NCI-H1694 treated with DMSO at 0.1 percent for 48 hours (cell line): ENCODE measurements around the gene SIGLEC1.

Experiments
- DNase-seq: peaks from one replicate; lab custom pipeline; 2025; lab: John Stamatoyannopoulos, UW

Gene SIGLEC1

DNA sequence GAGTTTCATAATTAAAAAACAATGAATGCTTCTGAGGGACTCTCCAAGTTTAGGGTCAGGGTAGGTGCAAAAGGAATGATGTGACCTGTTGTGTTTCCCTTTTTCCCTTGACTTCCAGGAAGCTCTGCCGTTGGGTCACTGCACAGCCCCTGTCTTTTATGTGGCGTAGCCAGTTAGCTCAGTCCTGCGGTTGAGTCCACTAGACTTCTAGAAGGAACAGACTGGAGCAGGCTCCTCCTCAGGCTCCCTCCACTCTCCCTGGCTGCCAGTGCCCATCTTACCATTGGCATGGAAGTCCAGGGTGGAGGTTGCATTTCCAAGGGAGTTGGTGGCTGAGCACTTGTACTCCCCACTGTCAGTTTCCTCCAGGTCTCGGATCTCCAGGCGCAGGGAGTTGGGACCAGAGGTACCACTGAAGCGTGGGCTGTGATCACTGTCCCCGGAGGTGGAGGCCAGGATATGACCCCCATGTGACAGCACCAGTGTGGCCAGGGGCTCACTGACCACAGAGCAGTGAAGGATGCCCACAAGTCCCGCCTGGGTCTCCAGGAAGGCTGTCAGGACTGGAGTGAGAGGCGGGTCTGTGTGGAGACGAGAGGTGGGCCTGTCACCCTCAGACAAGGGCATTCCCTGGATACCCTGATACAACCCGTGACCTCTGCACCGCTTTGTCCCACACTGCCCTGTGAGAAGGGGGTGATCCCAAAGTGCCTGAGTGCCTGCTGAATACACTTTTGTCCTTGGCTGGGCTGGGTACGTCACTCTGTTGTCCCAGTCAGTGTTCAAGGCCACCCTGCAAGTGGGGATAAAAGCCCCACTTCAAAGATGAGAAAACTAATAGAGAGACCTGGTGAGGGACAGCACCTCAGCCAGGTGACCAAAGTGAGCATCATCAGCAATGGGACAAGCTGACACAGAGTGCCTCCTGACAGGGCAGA is 11.1 kb downstream of the SIGLEC1 start:
- DNase-seq = no peak

DNA sequence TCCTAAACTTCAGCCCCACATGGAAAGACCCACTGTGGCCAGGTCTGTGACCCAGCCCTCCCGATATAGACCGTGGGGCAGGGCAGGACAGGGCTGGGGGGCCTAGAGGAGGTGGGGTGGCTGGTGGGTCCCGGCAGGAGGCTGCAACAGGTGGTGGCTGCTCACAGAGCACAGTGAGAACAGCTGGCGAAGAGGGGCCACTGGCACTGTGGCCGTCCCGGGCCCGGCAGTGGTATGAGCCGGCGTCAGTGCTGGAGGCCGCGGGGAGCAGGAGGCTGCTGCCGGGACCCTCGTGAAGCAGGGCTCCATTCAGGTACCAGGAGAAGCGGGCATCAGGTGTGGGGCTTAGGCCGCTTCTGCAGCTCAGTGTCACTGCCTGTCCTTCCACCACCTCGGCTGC is 13.4 kb downstream of the SIGLEC1 start:
- DNase-seq = no peak

DNA sequence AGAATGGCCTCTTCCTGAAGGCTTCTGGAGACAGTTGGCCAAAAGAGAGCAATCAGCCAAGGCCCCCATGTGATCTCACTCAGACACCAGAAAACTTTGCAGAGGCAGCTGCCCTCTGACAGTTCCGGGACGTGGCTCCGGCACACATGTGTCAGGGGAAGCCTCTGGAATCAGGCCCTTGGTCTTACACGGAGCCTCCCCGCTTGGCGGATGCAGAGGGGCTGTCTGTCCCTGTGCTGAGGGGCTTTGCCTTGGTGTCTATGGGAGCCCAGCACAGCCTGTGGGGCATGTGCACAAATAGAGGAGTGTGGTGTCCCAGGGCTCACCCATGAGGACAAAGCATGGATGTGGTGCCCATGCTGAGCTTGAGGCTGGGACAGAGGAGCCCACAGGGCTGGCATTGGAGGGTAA is 13.8 kb downstream of the SIGLEC1 start:
- no peak for DNase-seq

DNA sequence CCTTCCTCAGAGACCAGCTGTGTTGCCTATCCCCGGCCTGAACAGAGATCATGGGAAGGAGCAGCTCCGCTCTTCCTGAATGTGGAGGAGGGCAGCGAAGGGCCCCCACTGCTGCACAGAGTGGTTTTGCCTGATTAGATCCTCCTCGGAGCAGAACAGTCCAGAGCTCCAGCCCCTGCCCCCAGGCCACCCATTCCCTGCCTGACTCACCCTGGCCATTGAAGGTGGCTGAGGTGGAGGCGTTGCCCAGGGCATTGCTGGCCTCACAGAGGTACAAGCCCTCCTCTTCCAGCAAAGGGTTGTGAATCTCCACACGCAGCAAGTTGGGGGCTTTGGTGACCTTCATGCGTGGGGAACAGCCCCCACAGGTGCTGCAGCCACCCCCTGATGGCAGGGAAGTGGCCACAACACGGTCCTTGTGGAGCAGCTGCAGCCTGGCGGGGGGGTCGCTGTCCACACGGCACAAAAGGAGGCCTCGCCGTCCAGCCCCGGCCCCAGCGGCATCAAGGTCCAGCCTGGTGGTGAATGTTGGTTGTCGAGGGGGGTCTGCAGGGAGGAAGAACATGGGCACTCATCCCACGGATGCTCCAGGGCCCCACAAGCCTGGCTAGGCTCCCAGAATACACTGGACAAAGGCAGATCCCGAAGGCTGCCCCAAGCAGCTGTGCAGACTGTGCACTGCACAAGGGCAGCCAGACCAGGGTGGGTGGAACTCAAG is 14.7 kb downstream of the SIGLEC1 start:
- DNase-seq = no peak

DNA sequence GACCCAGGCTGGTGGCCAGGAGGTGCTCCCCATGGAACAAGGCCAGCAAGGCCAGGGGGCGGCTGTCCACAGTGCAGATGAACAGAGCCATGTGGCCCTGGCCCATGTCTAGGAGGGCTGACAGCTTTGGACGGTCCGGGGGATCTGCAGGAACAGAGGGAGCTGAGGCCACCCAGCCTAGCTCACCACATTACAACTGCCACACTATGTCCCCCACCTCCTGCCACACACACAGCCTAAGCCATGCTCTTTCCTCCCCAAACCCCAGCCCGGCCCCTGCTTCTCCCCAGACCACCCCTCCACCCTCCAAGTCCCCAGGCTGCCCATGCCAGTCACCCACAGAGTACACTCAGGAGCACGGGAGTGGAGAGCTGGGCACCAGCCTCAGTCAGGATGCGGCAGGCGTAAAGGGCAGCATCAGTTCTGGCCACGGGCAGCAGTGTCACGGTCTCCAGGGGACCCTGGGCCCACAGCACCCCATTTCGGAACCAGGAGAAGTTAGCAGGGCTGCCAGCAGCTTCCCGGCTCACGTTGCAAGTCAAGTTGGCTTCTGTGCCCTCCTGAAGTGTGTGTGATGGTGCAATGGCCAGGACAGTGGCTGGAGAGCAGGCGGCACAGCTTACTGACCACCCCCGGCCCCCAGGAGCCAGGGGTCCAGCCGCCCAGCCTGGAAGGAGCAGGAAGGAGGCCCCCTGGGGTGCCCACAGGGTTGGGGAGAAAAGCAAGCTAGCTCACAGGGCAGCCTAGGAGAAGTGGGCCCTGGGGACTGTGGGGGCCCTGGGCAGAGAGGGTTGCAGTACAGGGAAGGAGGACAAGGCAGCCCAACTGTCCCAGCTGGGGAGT is 15.4 kb downstream of the SIGLEC1 start:
- no peak for DNase-seq

DNA sequence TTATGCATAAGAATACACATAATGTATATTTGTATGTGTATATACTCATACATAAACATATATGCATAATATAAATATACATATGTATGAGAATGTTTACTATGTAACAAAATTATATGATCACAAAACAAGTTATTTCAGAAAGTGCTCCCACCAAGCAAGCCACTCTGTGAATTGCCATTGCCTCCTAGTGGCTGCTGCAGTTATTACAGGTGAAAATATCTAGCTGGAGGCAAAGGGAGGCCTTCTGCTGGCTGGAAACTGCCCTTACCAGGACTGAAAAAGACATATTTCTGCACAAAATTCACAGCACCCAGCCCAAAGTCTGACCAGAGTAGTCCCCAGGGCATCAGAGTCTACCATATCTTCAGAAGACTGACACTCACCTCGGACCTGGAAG is 16.2 kb downstream of the SIGLEC1 start:
- no peak for DNase-seq

DNA sequence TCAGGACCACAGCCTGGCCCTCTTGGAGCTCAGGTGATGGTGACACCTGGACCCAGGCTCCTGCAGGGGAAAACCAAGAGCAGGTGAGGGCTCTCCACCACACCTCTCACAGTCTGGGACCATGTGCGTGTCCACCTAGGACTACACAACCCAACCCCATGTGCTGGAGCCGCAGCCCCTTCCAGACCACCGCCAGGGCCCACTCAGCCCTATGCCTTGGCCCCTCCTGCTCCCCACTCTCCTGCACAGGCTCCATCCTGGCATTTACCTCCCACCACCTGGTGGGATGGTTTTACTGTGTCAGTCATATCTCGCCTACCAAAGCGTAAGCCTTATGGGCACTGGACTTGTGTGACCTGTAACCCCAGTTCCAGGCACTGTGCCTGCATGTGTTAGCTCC is 17.5 kb downstream of the SIGLEC1 start:
- DNase-seq = no peak

DNA sequence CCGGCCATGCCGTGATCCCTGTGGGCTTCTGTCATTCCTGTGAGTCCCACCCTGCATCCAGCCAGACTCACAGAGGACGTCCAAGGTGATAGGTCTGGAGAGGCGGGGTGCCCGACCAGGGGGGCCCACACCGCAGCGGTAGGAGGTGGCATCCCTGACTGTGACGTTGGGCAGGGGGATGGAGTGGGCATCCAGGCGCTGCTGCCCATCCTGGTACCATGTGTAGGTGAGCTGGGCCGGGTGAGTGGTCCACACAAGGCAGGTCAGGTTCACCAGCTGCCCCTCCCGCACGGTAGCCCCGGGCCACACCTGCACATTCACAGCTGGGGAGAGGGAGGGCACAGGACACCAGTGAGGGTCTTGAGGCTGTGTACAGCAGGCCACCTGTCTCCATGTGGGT is 19.0 kb downstream of the SIGLEC1 start:
- no peak for DNase-seq

DNA sequence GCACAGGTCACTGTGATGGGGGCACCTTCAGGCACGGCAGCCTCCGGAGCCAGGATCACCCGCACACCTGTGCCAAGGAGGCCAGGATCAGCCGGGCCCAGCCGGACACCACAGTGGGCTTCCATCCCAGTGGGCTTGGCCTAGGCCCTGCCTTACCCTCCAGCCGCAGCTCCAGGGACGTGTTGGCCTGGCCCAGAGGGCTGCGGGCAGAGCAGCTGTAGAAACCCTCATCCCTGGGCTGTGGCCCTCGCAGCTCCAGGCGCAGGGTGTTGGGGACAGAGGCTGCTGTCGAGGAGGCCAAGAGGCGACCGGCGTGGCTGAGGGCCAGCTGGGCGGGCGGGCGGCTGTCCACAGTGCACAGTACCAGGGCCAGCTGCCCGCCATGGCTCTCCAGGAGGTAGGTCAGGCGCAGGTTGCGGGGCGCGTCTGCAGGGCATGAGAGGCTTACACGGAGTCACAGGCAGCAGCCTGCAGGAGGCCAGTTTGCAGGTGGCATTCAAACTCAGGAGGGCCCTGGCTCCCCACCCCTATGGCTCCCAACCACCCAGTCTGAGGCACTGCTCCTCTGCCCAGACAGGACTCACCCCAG is 19.6 kb downstream of the SIGLEC1 start:
- no peak for DNase-seq

DNA sequence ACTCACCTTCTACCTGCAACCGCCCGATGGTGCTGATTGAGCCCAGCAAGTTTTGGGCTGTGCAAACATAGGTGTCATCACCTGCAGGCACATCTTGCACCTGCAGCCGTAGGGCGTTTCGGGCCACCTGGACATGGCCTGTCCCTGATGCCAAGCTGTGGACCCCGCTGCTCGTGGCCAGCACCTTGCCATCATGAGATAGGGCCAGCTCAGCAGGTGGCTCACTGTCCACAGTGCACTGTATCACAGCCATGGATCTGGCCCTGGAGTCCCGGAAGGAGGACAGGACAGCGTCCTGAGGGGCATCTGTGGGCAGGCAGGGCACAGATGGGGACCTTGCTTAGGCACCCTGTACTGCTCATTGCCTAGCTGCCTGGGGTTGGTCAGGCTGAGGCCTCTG is 20.5 kb downstream of the SIGLEC1 start:
- DNase-seq = no peak

DNA sequence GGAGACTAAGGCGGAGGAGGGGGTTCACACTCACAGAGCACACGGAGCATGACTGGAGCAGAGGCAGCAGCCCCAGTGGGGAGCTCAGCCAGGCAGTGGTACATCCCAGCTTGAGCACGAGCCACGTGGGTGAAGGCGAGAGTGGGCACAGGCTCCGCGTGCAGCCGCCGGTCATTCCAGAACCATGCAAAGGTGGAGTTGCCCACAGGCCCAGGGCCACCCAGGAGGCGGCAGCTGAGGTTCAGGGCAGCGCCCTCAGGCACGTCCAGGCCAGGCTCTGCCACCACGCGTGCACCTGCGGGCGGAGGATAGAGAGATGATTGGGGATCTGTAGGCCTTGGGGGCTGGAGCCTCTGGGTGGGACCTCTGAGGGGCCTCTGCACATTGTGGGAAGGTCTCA is 21.1 kb downstream of the SIGLEC1 start:
- DNase-seq = no peak

DNA sequence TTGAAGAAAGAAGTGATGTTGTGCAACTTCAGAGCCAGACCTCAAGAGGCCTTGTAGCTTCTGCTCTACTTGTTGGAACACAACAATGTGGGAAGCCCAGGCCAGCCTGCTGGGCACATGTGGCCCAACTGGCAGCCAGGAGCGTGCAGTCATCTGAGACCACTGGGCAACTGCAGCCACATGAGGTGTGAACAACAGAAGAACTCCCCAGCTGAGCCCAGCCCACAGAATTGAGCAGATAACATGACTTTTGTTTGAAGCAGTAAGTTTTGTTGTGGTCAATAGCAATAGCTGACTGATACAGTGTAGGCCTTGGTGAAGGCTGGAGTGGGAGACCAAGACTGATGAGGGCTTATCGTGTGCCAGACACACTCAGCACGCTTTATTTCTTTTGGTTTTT is 22.0 kb downstream of the SIGLEC1 start:
- no peak for DNase-seq

DNA sequence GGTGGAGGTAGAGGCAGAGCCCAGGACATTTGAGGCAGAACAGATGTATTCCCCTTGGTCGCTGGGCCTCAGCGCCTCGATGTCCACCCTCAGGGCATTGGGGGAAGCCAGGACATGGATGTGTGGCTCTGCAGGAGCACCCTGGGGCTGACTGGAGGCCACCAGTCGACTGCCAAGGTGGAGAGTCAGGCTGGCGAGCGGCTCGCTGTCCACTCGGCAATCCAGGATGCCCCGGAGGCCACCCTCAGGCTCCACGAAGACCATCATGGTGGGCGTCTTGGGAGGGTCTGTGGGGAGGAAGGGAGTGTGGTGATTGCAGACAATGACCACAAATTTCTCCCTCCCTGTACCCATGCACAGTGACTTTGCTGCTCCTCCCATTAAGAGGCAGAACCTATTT is 22.4 kb downstream of the SIGLEC1 start:
- DNase-seq = no peak

DNA sequence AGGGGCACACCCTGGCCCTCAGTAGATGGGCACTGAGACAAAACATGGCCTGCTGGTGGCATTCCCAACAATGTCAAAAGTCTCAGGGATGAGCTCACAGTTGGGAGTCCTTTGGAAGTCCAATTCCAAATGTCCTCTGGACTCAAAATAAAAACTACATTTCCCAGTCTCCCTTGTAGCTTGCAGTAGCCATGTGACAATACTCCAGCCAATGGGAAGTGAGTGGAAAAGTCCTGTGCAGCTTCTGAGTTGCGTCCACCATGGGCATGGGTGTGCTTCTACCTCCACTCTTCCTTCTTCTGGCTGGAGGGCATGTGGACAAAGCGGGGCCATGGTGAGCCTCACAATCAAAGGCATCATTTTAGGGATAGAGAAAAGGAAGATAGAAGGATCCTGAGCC is 24.7 kb downstream of the SIGLEC1 start:
- DNase-seq = no peak

DNA sequence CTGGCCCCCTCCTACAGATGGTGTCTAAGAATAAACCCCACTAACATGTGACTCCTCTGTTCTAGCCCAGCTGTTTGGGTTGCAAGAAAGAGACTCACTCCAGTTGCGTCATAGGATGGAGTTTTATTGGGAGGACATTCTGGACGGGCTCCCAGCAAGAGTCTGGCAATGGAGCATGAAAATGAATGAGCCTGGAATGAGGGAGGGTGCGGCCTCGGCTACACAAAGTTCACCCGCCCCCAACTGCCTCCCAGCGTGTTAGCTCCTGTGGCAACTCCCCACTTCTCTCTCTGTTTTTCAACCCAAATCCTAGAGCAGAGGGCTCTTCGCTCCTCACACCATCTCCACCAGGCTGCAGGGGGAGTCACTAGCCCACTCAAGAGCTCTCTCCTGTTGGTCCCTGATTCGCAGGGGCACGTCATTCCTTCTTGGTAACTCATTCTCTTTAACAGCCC is 25.5 kb downstream of the SIGLEC1 start:
- peak; percentile 54 for DNase-seq

DNA sequence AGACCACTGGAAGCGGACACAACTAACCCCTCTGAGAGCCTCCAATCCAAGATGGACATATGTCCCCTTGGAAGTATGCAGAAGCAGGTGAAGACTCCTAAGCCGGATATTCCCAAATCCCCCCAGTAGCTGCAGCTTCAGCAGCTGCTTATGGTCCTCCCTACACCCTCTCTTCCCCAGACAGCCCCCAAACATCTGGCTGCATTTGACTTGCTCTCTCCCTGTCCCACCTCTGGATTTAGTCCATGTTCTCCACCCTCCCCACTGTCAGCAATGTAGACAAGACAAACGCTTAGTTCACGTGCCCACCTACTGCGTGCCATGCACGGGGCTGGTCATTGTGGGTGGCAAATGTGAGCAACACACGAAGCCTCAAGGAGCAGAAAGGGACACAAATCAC is 26.0 kb downstream of the SIGLEC1 start:
- no peak for DNase-seq

DNA sequence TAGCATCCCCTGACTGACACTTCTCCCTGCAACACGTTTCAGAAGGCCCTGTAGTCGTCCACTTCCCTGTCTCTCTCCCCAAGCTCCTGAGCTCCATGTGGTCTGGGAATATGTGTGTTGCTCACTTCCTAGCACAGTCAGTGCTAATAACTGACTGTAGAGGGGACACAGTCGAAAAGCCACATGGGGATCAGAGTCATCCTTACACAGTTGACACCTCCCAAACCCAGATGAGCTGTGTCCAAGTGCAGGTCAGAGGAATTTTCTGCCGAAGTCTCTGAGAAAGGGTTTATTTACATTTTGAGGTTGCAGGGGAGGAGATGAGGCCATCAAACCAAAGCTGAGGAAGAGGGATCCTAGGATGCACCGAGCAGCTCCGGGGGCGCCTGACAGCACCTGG is 27.1 kb downstream of the SIGLEC1 start:
- DNase-seq = no peak

DNA sequence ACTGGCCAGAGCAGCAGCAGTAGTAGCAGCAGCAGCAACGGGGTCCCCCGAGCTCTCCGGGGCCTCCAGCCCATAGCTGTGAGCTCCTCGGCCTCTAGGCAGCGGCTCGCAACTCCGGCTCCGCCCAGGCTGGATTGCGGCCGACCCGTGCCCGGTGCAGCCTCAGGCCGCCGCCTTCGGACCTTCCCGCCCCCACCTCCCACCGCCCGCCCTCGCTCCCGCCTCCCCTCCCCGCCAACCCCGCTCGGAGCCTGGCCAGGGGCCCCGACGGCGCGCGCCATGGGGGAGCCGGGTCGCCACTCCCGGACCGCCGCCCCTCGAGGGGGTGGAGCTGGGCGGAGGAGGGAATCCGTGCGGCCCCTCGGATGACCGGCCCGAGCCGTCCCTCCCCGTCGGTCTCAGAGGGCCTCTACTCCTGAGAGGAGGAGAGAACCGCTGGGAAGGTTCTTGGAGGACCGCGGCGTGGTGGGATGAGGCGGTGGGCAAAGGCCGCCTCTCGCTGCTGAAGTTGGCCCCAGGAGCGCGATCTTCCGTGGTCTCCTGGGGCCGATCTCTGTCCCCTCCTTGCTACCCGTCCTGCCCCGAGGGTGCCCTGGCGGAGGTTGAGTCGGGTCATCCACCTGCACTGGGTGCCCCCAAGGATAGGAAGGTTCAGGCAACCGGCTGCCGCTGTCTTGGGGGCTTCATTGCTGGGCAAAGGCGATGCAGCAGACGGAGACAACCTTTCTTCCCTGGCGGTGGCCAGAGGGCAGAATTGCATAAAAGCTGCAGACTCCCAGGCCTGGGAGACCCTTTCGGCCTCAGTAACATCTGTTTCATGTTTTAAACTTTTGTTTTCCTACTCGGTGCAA is 30.2 kb downstream of the SIGLEC1 start, which contains the start of gene ADAM33:
TSS of gene ADAM33 (minus strand) at position 80 of the 851 bp plus-strand sequence. CDS start at position 74, 6 bp downstream.
- no peak for DNase-seq

DNA sequence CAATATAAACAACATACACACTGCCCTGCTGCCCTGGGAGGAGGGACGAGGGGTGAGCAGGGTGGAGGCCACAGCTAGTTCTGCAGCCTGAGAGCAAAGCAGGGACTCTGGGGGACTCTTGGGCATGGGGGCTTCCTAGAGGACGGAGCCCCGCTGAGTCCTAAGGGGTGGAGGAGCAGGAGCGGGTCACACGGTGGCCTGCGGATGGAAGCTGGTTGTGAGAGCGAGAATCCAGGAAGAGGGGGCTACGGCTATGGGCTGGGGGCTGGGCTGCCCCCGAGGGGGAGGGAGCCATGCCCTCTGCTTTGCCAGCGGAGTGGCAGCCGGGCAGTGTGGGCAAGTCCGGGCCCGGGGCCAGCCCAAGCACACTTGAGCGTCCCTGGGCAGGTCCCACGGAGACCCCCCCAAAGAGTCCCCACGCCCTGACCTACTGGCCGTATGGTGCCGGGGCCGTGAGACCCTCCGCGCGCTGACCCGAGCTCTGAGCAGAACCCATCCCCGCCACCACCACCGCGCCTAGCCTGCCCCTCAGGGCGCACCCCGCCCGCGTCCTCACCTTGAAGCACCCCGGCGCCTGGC is 31.0 kb downstream of the SIGLEC1 start:
- no peak for DNase-seq

DNA sequence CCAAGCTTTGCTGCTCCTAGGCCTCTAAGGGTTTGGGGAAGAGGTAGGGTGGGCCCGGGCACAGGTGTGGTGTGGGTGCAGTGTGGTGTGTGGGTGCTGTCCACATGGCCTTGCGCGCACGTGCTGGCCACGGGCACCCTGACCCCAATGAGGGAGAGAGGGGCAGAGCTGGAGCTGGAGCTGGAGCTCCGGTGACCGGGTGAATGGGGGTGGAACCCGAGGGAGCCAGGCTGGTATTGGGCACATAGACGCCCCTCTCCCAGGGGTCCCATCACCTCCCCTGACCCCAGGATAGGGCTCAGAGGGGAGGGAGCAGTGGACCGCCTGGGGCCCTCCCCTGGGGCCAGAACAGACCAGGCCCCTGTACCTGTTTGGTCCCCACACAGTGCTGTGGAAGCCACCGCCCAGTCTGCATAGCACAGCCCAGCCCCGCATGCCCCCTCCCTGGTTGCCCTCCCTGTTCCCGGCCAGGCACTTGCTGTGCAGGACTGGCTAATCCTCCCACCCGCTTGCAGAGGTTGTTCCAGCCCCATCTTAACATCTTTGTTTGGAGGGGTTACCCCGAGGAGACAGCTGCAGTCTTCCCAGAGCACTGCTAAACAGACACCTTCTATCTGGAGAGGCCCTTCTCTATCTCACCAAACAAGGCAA is 31.6 kb downstream of the SIGLEC1 start:
- DNase-seq = no peak
